Suprapubic skin (tissue), 4 donors: ENCODE data around the gene MYLK4. TPM values are rescaled to one million over a fixed set of nuclear protein-coding genes. Genes with fewer than 3 reads are reported as not detected.
"Not testable (repeated sequence)": the region's sequence is repeated elsewhere in the genome, so short reads cannot be mapped to it uniquely, and the experiment has no call there.

Experiments
- DNase-seq, 2 donors: peaks; one replicate each; pipeline ENCODE4 v3.0.0-alpha.2; 2019; ENCODE audit warnings: low spot score in 2 of 2
- H3K27ac ChIP-seq: fragments of 200-600 bp; sonication (generic); one replicate; pipeline ENCODE4 v1.5.1; 2019
- H3K27me3 ChIP-seq: fragments of 200-600 bp; sonication (generic); one replicate; pipeline ENCODE4 v1.5.1; 2019
- H3K36me3 ChIP-seq: fragments of 200-600 bp; sonication (generic); one replicate; pipeline ENCODE4 v1.5.1; 2019
- H3K4me1 ChIP-seq: fragments of 200-600 bp; sonication (generic); one replicate; pipeline ENCODE4 v1.5.1; 2019
- H3K4me3 ChIP-seq: fragments of 200-600 bp; sonication (generic); one replicate; pipeline ENCODE4 v1.5.1; 2019; ENCODE audit warnings: mild to moderate bottlenecking
- H3K9me3 ChIP-seq: fragments of 200-600 bp; sonication (generic); one replicate; pipeline ENCODE4 v1.5.1; 2019
- EP300 ChIP-seq: sonication (generic); formaldehyde crosslinking; IDR thresholded peaks from one replicate; pipeline ENCODE4 v1.6.1; 2017; ENCODE audit warnings: antibody characterized with exemption
- POLR2A ChIP-seq, 2 donors: fragments of 450-650 bp; IDR thresholded peaks; one replicate each; pipeline ENCODE4 v1.6.1; 2017; ENCODE audit warnings: antibody characterized with exemption in 2 of 2, mild to moderate bottlenecking in 2 of 2, moderate library complexity in 2 of 2
- POLR2AphosphoS5 ChIP-seq, 3 donors: sonication (generic); formaldehyde crosslinking; IDR thresholded peaks; one replicate each; pipeline ENCODE4 v1.6.1; 2017; ENCODE audit warnings: antibody characterized with exemption in 3 of 3
- WGBS: methylation state at CpG from one replicate; pipeline ENCODE4 v1.1.5; 2018; 5-methylcytosine and 5-hydroxymethylcytosine counted together
- total RNA-seq, 4 donors: library from RNA; depleted of rRNA; stranded (reverse); fragments of >200 nt; gene quantifications; one replicate each; pipeline ENCODE4 v1.1.0, GENCODE V29; 2016
- TF ChIP-seq, protein P1 (sequence below), 2 donors: fragments of 200-600 bp in 1 of 2; fragments of 450-650 bp in 1 of 2; sonication (generic) in 1 of 2; IDR thresholded peaks; one replicate each; pipeline ENCODE4 v1.5.1; 2016 to 2019; ENCODE audit warnings: antibody characterized with exemption in 2 of 2, mild to moderate bottlenecking in 1 of 2, moderate library complexity in 1 of 2

MYLK4 gene
- total RNA-seq, 4 donors from 2014 or later = 1.8 to 6.6 (median 3.5) TPM

GRCh38 chr6:2765166-2765895 lies 14.6 kb upstream of the MYLK4 start, which contains the start of gene WRNIP1:
Gene WRNIP1, plus strand, starts transcription at chr6:2765393. Its CDS starts 230 bp downstream, at chr6:2765623.
- Histone ChIP-seq H3K27me3 (no peaks in the 10 kb centered on the region), H3K36me3 (peaks cover 4% of the 10 kb centered on the region), H3K4me3 (peak within 1 kb of the TSS; percentile 98), H3K9me3 (no peaks in the 10 kb centered on the region), H3K27ac (peak within 1 kb of the TSS; percentile 97), H3K4me1 (peaks cover 51% of the 10 kb centered on the region)
- TF ChIP-seq POLR2A (IDR thresholded peaks at IDR 0.05) (peak; percentile 50 to 72), POLR2AphosphoS5 (IDR thresholded peaks at IDR 0.05) (peak in 2 of 3 donors; percentile 54 to 69), EP300 (no peak)
- TF ChIP-seq, protein P1, sequence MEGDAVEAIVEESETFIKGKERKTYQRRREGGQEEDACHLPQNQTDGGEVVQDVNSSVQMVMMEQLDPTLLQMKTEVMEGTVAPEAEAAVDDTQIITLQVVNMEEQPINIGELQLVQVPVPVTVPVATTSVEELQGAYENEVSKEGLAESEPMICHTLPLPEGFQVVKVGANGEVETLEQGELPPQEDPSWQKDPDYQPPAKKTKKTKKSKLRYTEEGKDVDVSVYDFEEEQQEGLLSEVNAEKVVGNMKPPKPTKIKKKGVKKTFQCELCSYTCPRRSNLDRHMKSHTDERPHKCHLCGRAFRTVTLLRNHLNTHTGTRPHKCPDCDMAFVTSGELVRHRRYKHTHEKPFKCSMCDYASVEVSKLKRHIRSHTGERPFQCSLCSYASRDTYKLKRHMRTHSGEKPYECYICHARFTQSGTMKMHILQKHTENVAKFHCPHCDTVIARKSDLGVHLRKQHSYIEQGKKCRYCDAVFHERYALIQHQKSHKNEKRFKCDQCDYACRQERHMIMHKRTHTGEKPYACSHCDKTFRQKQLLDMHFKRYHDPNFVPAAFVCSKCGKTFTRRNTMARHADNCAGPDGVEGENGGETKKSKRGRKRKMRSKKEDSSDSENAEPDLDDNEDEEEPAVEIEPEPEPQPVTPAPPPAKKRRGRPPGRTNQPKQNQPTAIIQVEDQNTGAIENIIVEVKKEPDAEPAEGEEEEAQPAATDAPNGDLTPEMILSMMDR (IDR thresholded peaks at IDR 0.05) = peak; percentile 69 to 84
- WGBS = 2% methylated on average over 13 of the region's 104 CpGs
- peak; percentile 99 for DNase-seq

DNA sequence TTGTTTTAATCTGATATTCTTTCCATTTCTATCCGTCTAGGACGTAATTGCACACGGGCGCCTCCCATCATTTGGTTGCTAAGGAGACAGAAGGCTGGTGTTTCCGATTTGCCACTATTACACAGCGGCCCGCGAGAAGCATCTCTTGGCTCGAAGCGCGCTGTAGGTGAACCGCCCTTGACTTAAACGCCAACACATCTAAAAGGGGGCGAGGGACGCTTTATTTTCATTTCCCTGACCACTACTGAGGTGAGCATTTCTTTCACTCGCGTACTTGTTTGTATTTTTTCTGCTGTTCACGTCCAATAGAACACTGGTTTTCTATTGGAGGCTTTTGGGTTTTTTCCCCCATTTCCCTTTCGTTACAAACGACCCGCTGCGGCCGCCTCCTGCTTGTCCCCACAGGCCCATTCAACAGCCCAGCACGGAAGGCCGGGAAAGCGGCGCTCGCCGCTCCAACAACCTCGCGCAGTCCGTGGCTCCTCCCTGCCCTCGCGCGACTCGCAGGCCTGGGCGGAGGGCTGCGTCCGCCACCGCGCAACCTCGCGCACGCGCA lies 14.0 kb upstream of the MYLK4 start:
- H3K4me3 ChIP-seq = peak overlapping the region; percentile 98
- under 1% methylated on average over 43 of the region's 45 CpGs for WGBS
- H3K27ac ChIP-seq = peak overlapping the region; percentile 97
- no peaks in the 10 kb centered on the region for H3K27me3 ChIP-seq
- TF ChIP-seq POLR2A (IDR thresholded peaks at IDR 0.05) (no peak), POLR2AphosphoS5 (IDR thresholded peaks at IDR 0.05) (no peak), EP300 (no peak)
- TF ChIP-seq, protein P1 (IDR thresholded peaks at IDR 0.05) = no peak
- peaks cover 44% of the 10 kb centered on the region for H3K4me1 ChIP-seq
- no peaks in the 10 kb centered on the region for H3K36me3 ChIP-seq
- DNase-seq = peak; percentile 76 to 79
- no peaks in the 10 kb centered on the region for H3K9me3 ChIP-seq

- Histone ChIP-seq H3K4me1 (peaks cover 37% of the 10 kb centered on the region), H3K27ac (peak overlapping the region; percentile 97), H3K9me3 (no peaks in the 10 kb centered on the region), H3K27me3 (no peaks in the 10 kb centered on the region), H3K36me3 (no peaks in the 10 kb centered on the region), H3K4me3 (peak overlapping the region; percentile 98)
- no peak for DNase-seq
- 82% methylated on average over 27 of the region's 27 CpGs for WGBS
- TF ChIP-seq POLR2AphosphoS5 (IDR thresholded peaks at IDR 0.05) (no peak), EP300 (no peak), POLR2A (IDR thresholded peaks at IDR 0.05) (no peak)
Measured at GRCh38 chr6:2763876-2764540, 13.3 kb upstream of the MYLK4 start.

GRCh38 chr6:2763345-2763841 lies 12.7 kb upstream of the MYLK4 start:
- peak in 1 of 2 donors; percentile 75 for DNase-seq
- 96% methylated on average over 22 of the region's 36 CpGs for whole genome bisulfite sequencing
- Histone ChIP-seq H3K27ac (no peak overlapping the region), H3K36me3 (no peaks in the 10 kb centered on the region), H3K27me3 (no peaks in the 10 kb centered on the region), H3K4me3 (no peak overlapping the region), H3K4me1 (peaks cover 31% of the 10 kb centered on the region), H3K9me3 (no peaks in the 10 kb centered on the region)
- TF ChIP-seq EP300 (no peak), POLR2AphosphoS5 (IDR thresholded peaks at IDR 0.05) (no peak), POLR2A (IDR thresholded peaks at IDR 0.05) (no peak)
- TF ChIP-seq, protein P1 (IDR thresholded peaks at IDR 0.05) = no peak

GRCh38 chr6:2762868-2763267 lies 12.1 kb upstream of the MYLK4 start:
- not testable (repeated sequence) for H3K27ac ChIP-seq

More at GRCh38 chr6:2762868-2763267, 12.1 kb upstream of the MYLK4 start:
- 96% methylated on average over 4 of the region's 4 CpGs for WGBS
- not testable (repeated sequence) for H3K9me3 ChIP-seq, H3K4me3 ChIP-seq, H3K36me3 ChIP-seq, H3K27me3 ChIP-seq, DNase-seq
- peaks cover 26% of the 10 kb centered on the region for H3K4me1 ChIP-seq
